Skeletal muscle tissue (tissue), 4 donors: ENCODE results near the gene LASP1. TPM values are rescaled to one million over a fixed set of nuclear protein-coding genes. Genes with fewer than 3 reads are reported as not detected.
"Not testable (repeated sequence)": the region's sequence is repeated elsewhere in the genome, so short reads cannot be mapped to it uniquely, and the experiment has no call there.

Experiments
- H3K27ac ChIP-seq: one replicate; pipeline ENCODE4 v1.7.0; 2013; ENCODE audit warnings: mild to moderate bottlenecking, low read depth, low read length, inconsistent platforms
- H3K27me3 ChIP-seq, 3 donors: one replicate each; pipeline ENCODE4 v1.7.0; 2013; ENCODE audit warnings: low read length in 3 of 3; ENCODE audit not compliant: control insufficient read depth in 3 of 3, insufficient read depth in 3 of 3
- H3K36me3 ChIP-seq, 3 donors: one replicate each; pipeline ENCODE4 v1.7.0; 2013; ENCODE audit warnings: low read length in 3 of 3; ENCODE audit not compliant: control insufficient read depth in 3 of 3, insufficient read depth in 3 of 3
- H3K4me1 ChIP-seq, 3 donors: one replicate each; pipeline ENCODE4 v1.7.0; 2013; ENCODE audit warnings: low read length in 3 of 3, mild to moderate bottlenecking in 3 of 3; ENCODE audit not compliant: control insufficient read depth in 3 of 3, insufficient read depth in 3 of 3
- H3K4me3 ChIP-seq, 3 donors: one replicate each; pipeline ENCODE4 v1.7.0; 2013; ENCODE audit warnings: low read length in 3 of 3
- H3K9ac ChIP-seq, 3 donors: one replicate each; pipeline ENCODE4 v1.7.0; 2013; ENCODE audit warnings: low read length in 3 of 3, mild to moderate bottlenecking in 3 of 3, moderate library complexity in 2 of 3, low read depth in 1 of 3
- H3K9me3 ChIP-seq, 3 donors: one replicate each; pipeline ENCODE4 v1.7.0; 2013; ENCODE audit warnings: low read length in 3 of 3; ENCODE audit not compliant: control insufficient read depth in 3 of 3
- total RNA-seq: library from RNA; depleted of rRNA; stranded (reverse); fragments of >200 nt; gene quantifications from one replicate; pipeline ENCODE4 v1.2.3, GENCODE V29; 2014
- donor health status: Osteomylitis.

Gene LASP1
- total RNA-seq, 1 donor from 2014 or later, result 37.1 TPM

- H3K27ac ChIP-seq, result peak overlapping the region; percentile 90
- peaks cover 18 to 22% (median 20%) of the 10 kb centered on the region in 3 donors for H3K4me1 ChIP-seq
- H3K36me3 ChIP-seq, result peaks cover 28 to 35% (median 35%) of the 10 kb centered on the region in 3 donors
- peak overlapping the region; percentile 73 to 88 (median 82) for H3K9ac ChIP-seq
- no peaks in the 10 kb centered on the region for H3K9me3 ChIP-seq
- H3K27me3 ChIP-seq, result no peaks in the 10 kb centered on the region
- H3K4me3 ChIP-seq, result peak overlapping the region; percentile 75 to 89 (median 87)
Measured at GRCh38 chr17:38852771-38853291, 17.0 kb upstream of the LASP1 start.

GRCh38 chr17:38853292-38854219 is 16.3 kb upstream of the LASP1 start, which contains the start of gene RPL23:
Gene RPL23 (minus strand): TSS chr17:38853721. CDS start chr17:38853710, 11 bp downstream.
- Histone ChIP-seq H3K36me3 (peaks cover 21 to 32% (median 28%) of the 10 kb centered on the region in 3 donors), H3K27ac (peak within 1 kb of the TSS; percentile 90), H3K4me1 (peaks cover 18 to 22% (median 20%) of the 10 kb centered on the region in 3 donors), H3K27me3 (no peaks in the 10 kb centered on the region), H3K9me3 (no peaks in the 10 kb centered on the region), H3K9ac (peak within 1 kb of the TSS; percentile 73 to 95 (median 82)), H3K4me3 (peak within 1 kb of the TSS; percentile 75 to 89 (median 87))

- Histone ChIP-seq H3K36me3 (peaks cover 9 to 18% (median 13%) of the 10 kb centered on the region in 3 donors), H3K4me1 (peaks cover 18 to 22% (median 20%) of the 10 kb centered on the region in 3 donors)
- H3K9me3 ChIP-seq, H3K27ac ChIP-seq, H3K9ac ChIP-seq, H3K27me3 ChIP-seq, H3K4me3 ChIP-seq: not testable (repeated sequence)
Measured at GRCh38 chr17:38855101-38855714, 14.7 kb upstream of the LASP1 start.

- H3K27me3 ChIP-seq, result no peaks in the 10 kb centered on the region
- no peak overlapping the region for H3K27ac ChIP-seq
- peaks cover 6 to 12% (median 9%) of the 10 kb centered on the region in 3 donors for H3K4me1 ChIP-seq
- H3K9me3 ChIP-seq, result no peaks in the 10 kb centered on the region
- H3K4me3 ChIP-seq, result no peak overlapping the region
- no peaks in the 10 kb centered on the region for H3K36me3 ChIP-seq
- H3K9ac ChIP-seq, result no peak overlapping the region
Measured at GRCh38 chr17:38857271-38857670, 12.6 kb upstream of the LASP1 start.

- H3K36me3 ChIP-seq, result no peaks in the 10 kb centered on the region
- H3K9me3 ChIP-seq, result no peaks in the 10 kb centered on the region
- H3K9ac ChIP-seq, result no peak overlapping the region
- H3K27me3 ChIP-seq, result no peaks in the 10 kb centered on the region
- H3K4me3 ChIP-seq, result no peak overlapping the region
- no peaks in the 10 kb centered on the region for H3K4me1 ChIP-seq
- H3K27ac ChIP-seq, result no peak overlapping the region
Measured at GRCh38 chr17:38861399-38861843, 8.4 kb upstream of the LASP1 start.

GRCh38 chr17:38864636-38865398 is 5.0 kb upstream of the LASP1 start:
- no peak overlapping the region for H3K9ac ChIP-seq

GRCh38 chr17:38867179-38867967 is 2.5 kb upstream of the LASP1 start:
- Histone ChIP-seq H3K9ac (peak overlapping the region in 2 of 3 donors; percentile 47 to 99), H3K27me3 (no peaks in the 10 kb centered on the region), H3K27ac (peak overlapping the region; percentile 92), H3K4me1 (peaks cover 13 to 34% (median 19%) of the 10 kb centered on the region in 3 donors), H3K4me3 (peak overlapping the region; percentile 1 to 97 (median 66)), H3K36me3 (no peaks in the 10 kb centered on the region), H3K9me3 (no peaks in the 10 kb centered on the region)

More at GRCh38 chr17:38864636-38865398, 5.0 kb upstream of the LASP1 start:
- H3K4me1 ChIP-seq, result peaks cover 0 to 16% (median 6%) of the 10 kb centered on the region in 3 donors
- H3K9me3 ChIP-seq, result no peaks in the 10 kb centered on the region
- H3K27me3 ChIP-seq, result no peaks in the 10 kb centered on the region
- H3K27ac ChIP-seq, result no peak overlapping the region
- no peak overlapping the region for H3K4me3 ChIP-seq
- H3K36me3 ChIP-seq, result no peaks in the 10 kb centered on the region

- Histone ChIP-seq H3K9ac (peak overlapping the region; percentile 47 to 99 (median 82)), H3K27me3 (no peaks in the 10 kb centered on the region), H3K4me1 (peaks cover 21 to 42% (median 27%) of the 10 kb centered on the region in 3 donors)
Measured at GRCh38 chr17:38867968-38868816, 1.7 kb upstream of the LASP1 start.

More at GRCh38 chr17:38867968-38868816, 1.7 kb upstream of the LASP1 start:
- peak overlapping the region; percentile 87 to 97 (median 97) for H3K4me3 ChIP-seq
- no peaks in the 10 kb centered on the region for H3K36me3 ChIP-seq
- no peaks in the 10 kb centered on the region for H3K9me3 ChIP-seq
- H3K27ac ChIP-seq, result peak overlapping the region; percentile 92
